ENCODE data around the gene SHQ1. TPM values are rescaled to one million over a fixed set of nuclear protein-coding genes. Genes with fewer than 3 reads are reported as not detected.

SHQ1 gene
- total and polyA plus RNA-seq, 9 of the 15 experiments (the other 6 are each of a cell fraction or from before 2014, with no cell fraction given) = 9.2 to 25.0 (median 14.1) TPM

GRCh38 chr3:72744330-72744729, 103.9 kb downstream of the SHQ1 start (continued):
- no peak for TF ChIP-seq E2F5 (CRISPR knock-in tag; IDR thresholded peaks at IDR 0.05)
- no peak for TF ChIP-seq ZNF518B (CRISPR knock-in tag; IDR thresholded peaks at IDR 0.05)
- no peak for TF ChIP-seq ZNF140 (CRISPR knock-in tag; IDR thresholded peaks at IDR 0.05)
- TF ChIP-seq CHCHD3 (CRISPR knock-in tag; IDR thresholded peaks at IDR 0.05) = no peak
- no peak for TF ChIP-seq ERF (CRISPR knock-in tag; IDR thresholded peaks at IDR 0.05)
- TF ChIP-seq DNMT1 (IDR thresholded peaks at IDR 0.05) = no peak
- TF ChIP-seq THRAP3 (IDR thresholded peaks at IDR 0.05; ENCODE audit: borderline replicate concordance) = no peak
- no peak for TF ChIP-seq MYBL2 (IDR thresholded peaks at IDR 0.05; ENCODE audit: low read depth)
- TF ChIP-seq MYBL2 (CRISPR knock-in tag; IDR thresholded peaks at IDR 0.05; ENCODE audit: borderline replicate concordance) = no peak
- TF ChIP-seq CAMTA2 (CRISPR knock-in tag; conservative IDR thresholded peaks at IDR 0.05) = no peak
- TF ChIP-seq SP1 (CRISPR knock-in tag; IDR thresholded peaks at IDR 0.05) = no peak
- TF ChIP-seq HMGXB4 (CRISPR knock-in tag; IDR thresholded peaks at IDR 0.05) = no peak
- TF ChIP-seq ZNF311 (CRISPR knock-in tag; IDR thresholded peaks at IDR 0.05) = no peak
- TF ChIP-seq BRD9 (IDR thresholded peaks at IDR 0.05; ENCODE audit: low read depth, partially characterized antibody) = no peak
- no peak for TF ChIP-seq IRF9 (tag; IDR thresholded peaks at IDR 0.05)
- peak; percentile 87 for TF ChIP-seq POLR2AphosphoS5 (IDR thresholded peaks at IDR 0.05; ENCODE audit: control insufficient read depth, insufficient read depth, low read depth, low read length)
- TF ChIP-seq PHTF2 (CRISPR knock-in tag; IDR thresholded peaks at IDR 0.05) = no peak
- TF ChIP-seq MEF2D (tag; conservative IDR thresholded peaks at IDR 0.05; ENCODE audit: low read depth) = peak; percentile 77
- peak; percentile 30; the same call in 1 of the 2 replicates for TF ChIP-seq MBD2 (IDR thresholded peaks at IDR 0.05; ENCODE audit: borderline replicate concordance, low read depth)
- no peak for TF ChIP-seq U2AF1 (optimal IDR thresholded peaks at IDR 0.05; ENCODE audit: low read depth, low read length)
- no peak for TF ChIP-seq LCOR (CRISPR knock-in tag; IDR thresholded peaks at IDR 0.05)
- no peak for TF ChIP-seq NR0B1 (IDR thresholded peaks at IDR 0.05; ENCODE audit: partially characterized antibody)
